Measurements from ENCODE around the gene SINHCAF. TPM values are rescaled to one million over a fixed set of nuclear protein-coding genes. Genes with fewer than 3 reads are reported as not detected.

Gene SINHCAF
- total RNA-seq, 1 experiment from 2014 or later = 179 TPM

DNA sequence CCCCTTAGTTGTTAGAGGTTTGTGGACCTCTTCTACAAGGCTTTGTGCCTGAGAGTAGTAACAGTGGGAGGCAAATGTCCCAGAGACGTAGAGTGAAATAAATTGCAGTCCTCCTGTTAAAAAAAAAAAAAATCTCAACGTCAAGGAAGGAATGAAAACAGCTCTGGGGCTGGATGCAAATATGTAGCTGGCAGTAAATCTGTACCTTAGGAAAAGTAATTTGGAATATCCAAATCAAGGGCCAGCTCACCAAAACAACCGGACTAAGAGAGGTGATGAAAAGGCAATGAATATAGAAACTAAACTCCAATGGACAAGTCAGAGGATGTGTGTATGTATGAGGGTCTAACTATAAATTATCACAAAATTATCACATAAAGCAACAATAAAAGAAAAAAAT, 27.0 kb downstream of the SINHCAF start:
- Histone ChIP-seq H3K36me3 (ENCODE audit: control insufficient read depth in 1 of 2, insufficient read depth in 2 of 2, low read length in 2 of 2) (peaks cover 31 to 53% of the 10 kb centered on the region in 2 experiments), H3K9me3 (ENCODE audit: control insufficient read depth in 1 of 2, insufficient read depth in 1 of 2, low read depth in 1 of 2, low read length in 2 of 2) (no peaks in the 10 kb centered on the region), H3K27ac (ENCODE audit: low read depth, low read length) (no peak overlapping the region), H3K9ac (ENCODE audit: low read length) (no peak overlapping the region), H3K4me2 (ENCODE audit: low read length) (no peak overlapping the region), H3K9me2 (ENCODE audit: insufficient read depth) (no peaks in the 10 kb centered on the region), H2AFZ (ENCODE audit: low read depth, low read length, poor library complexity, severe bottlenecking) (no peak overlapping the region), H3K27me3 (ENCODE audit: insufficient read depth, low read length) (no peaks in the 10 kb centered on the region), H3K4me3 (replicated peaks in 1 of 2; ENCODE audit: low read depth in 1 of 2, low read length in 2 of 2) (no peak overlapping the region), H4K20me1 (ENCODE audit: insufficient read depth) (peaks cover 12% of the 10 kb centered on the region; the same call in 1 of the 2 replicates), H3K4me1 (ENCODE audit: control insufficient read depth in 1 of 2, insufficient read depth in 2 of 2, low read length in 2 of 2) (no peaks in the 10 kb centered on the region), H3K79me2 (ENCODE audit: insufficient read depth, low read length) (peaks cover 98% of the 10 kb centered on the region)
- RAD21 ChIA-PET (ENCODE audit: low non-redundant PET in 1 of 2, low total read pairs in 2 of 2, uncharacterized antibody in 2 of 2, unreplicated experiment in 2 of 2) = no interaction called here
- POLR2A ChIA-PET = no interaction called here
- CTCF ChIA-PET = interaction anchor here (1.0 to 1.2 kb wide), 2 partner anchors 16 to 27 kb away, joined by 3 to 5 read pairs; no protein-coding TSS in a partner anchor
- TF ChIP-seq, protein P1, sequence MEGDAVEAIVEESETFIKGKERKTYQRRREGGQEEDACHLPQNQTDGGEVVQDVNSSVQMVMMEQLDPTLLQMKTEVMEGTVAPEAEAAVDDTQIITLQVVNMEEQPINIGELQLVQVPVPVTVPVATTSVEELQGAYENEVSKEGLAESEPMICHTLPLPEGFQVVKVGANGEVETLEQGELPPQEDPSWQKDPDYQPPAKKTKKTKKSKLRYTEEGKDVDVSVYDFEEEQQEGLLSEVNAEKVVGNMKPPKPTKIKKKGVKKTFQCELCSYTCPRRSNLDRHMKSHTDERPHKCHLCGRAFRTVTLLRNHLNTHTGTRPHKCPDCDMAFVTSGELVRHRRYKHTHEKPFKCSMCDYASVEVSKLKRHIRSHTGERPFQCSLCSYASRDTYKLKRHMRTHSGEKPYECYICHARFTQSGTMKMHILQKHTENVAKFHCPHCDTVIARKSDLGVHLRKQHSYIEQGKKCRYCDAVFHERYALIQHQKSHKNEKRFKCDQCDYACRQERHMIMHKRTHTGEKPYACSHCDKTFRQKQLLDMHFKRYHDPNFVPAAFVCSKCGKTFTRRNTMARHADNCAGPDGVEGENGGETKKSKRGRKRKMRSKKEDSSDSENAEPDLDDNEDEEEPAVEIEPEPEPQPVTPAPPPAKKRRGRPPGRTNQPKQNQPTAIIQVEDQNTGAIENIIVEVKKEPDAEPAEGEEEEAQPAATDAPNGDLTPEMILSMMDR (IDR thresholded peaks at IDR 0.05 in 2 of 3, conservative IDR thresholded peaks at IDR 0.05 in 1 of 3; ENCODE audit: borderline replicate concordance in 1 of 3, insufficient read depth in 1 of 3, low read depth in 2 of 3, low read length in 2 of 3) = no peak
- TF ChIP-seq ELF1 (IDR thresholded peaks at IDR 0.05; ENCODE audit: borderline replicate concordance, low read depth) = no peak
- no peak for TF ChIP-seq CBX3 (IDR thresholded peaks at IDR 0.05; ENCODE audit: low read depth)
- no peak for TF ChIP-seq POLR2AphosphoS5 (IDR thresholded peaks at IDR 0.05; ENCODE audit: low read depth, low read length)
- no peak for TF ChIP-seq EZH2phosphoT487 (IDR thresholded peaks at IDR 0.05; ENCODE audit: borderline replicate concordance)
- TF ChIP-seq EZH2 (IDR thresholded peaks at IDR 0.05) = no peak
- TF ChIP-seq, protein P2, sequence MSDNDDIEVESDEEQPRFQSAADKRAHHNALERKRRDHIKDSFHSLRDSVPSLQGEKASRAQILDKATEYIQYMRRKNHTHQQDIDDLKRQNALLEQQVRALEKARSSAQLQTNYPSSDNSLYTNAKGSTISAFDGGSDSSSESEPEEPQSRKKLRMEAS (IDR thresholded peaks at IDR 0.05) = no peak
- TF ChIP-seq ZNF274 (IDR thresholded peaks at IDR 0.05; ENCODE audit: low read depth, low read length) = no peak
- TF ChIP-seq, protein P3, sequence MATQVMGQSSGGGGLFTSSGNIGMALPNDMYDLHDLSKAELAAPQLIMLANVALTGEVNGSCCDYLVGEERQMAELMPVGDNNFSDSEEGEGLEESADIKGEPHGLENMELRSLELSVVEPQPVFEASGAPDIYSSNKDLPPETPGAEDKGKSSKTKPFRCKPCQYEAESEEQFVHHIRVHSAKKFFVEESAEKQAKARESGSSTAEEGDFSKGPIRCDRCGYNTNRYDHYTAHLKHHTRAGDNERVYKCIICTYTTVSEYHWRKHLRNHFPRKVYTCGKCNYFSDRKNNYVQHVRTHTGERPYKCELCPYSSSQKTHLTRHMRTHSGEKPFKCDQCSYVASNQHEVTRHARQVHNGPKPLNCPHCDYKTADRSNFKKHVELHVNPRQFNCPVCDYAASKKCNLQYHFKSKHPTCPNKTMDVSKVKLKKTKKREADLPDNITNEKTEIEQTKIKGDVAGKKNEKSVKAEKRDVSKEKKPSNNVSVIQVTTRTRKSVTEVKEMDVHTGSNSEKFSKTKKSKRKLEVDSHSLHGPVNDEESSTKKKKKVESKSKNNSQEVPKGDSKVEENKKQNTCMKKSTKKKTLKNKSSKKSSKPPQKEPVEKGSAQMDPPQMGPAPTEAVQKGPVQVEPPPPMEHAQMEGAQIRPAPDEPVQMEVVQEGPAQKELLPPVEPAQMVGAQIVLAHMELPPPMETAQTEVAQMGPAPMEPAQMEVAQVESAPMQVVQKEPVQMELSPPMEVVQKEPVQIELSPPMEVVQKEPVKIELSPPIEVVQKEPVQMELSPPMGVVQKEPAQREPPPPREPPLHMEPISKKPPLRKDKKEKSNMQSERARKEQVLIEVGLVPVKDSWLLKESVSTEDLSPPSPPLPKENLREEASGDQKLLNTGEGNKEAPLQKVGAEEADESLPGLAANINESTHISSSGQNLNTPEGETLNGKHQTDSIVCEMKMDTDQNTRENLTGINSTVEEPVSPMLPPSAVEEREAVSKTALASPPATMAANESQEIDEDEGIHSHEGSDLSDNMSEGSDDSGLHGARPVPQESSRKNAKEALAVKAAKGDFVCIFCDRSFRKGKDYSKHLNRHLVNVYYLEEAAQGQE (IDR thresholded peaks at IDR 0.05; ENCODE audit: low read depth) = no peak
- no peak for TF ChIP-seq SIN3A (IDR thresholded peaks at IDR 0.05; ENCODE audit: low read depth)
- no peak for TF ChIP-seq TCF7L2 (IDR thresholded peaks at IDR 0.05; ENCODE audit: borderline replicate concordance, extremely low read depth, insufficient read depth, insufficient read length)
- no peak for TF ChIP-seq EGR1 (IDR thresholded peaks at IDR 0.05; ENCODE audit: low read depth)
- TF ChIP-seq, protein P4, sequence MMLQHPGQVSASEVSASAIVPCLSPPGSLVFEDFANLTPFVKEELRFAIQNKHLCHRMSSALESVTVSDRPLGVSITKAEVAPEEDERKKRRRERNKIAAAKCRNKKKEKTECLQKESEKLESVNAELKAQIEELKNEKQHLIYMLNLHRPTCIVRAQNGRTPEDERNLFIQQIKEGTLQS (IDR thresholded peaks at IDR 0.05) = no peak
- no peak for TF ChIP-seq SRF (IDR thresholded peaks at IDR 0.05; ENCODE audit: low read depth)
- no TSS peak for BruUV-seq (replicated peaks)
- ATAC-seq (no peak), DNase-seq (ENCODE audit: low read depth, low spot score) (no peak)
- intact Hi-C loops (cut with micrococcal nuclease) = no loop called here

Data from HCT116 (cell line).